ENCODE results near the gene THSD4.

THSD4 gene

DNA sequence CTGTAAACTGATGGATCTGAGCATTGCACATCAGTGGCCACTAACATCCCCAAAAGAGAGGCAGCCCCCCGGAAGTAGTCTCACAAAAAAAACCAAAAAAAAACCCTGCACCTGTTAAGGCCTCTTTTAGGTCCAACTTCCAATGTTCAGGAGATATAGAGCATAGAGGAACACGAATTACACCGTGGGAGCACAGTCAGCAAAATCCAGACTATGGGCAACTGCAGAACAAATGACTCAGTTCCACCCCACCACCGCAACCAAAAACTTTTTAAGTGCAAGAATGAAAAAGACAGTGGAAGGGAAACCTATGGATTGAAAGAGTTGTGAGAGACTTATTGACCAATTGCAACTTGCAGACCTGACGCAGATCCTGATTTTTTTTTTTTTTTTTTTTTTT, 652.9 kb downstream of the THSD4 start:
- Histone ChIP-seq H3K27me3 (replicated peaks; ENCODE audit: control insufficient read depth, insufficient read depth, low read length, poor library complexity, severe bottlenecking) (peaks cover 3% of the 10 kb centered on the region), H3K36me3 (ENCODE audit: control insufficient read depth, insufficient read depth, low read length) (no peaks in the 10 kb centered on the region), H3K4me1 (ENCODE audit: control insufficient read depth, insufficient read depth, low read length, poor library complexity, severe bottlenecking) (no peaks in the 10 kb centered on the region), H3K9me3 (ENCODE audit: control insufficient read depth, low read length) (no peaks in the 10 kb centered on the region), H3K4me3 (ENCODE audit: insufficient read depth, low read depth, low read length, poor library complexity, severe bottlenecking) (no peak overlapping the region), H3K27ac (ENCODE audit: insufficient read depth, low read length, poor library complexity, severe bottlenecking) (no peak overlapping the region)
- no peak for DNase-seq

DNA sequence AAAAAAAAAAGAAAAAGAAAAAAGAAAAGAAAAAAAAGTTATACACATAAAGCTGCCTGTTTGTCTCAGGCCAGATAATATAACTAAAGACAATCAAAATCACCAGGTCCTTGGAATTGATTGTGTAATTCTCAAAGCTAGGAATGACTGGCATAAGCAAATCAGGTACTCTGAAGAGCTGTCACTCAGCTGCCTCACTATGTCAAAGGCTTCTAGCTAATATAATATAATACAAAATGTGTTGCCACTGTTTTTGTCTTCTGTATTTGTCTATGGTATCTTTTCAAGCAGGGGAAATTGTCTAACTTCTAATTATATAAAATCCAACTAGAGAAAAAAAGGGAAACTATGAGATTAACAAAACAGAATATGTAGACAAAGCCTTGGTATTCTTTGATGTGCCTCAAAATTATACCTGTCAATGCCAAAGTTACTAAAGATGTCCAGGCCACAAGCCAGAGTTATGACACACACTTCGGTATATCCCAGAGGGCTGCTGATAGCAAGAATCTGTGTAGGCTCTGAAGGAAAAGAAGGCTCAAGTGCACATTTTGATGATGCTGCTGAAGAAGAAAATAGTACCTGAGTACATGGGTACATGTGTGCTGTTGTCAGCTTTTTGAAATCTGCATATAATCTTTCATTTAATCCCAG, 658.1 kb downstream of the THSD4 start:
- no peaks in the 10 kb centered on the region for H3K27me3 ChIP-seq (replicated peaks; ENCODE audit: control insufficient read depth, insufficient read depth, low read length, poor library complexity, severe bottlenecking)
- H3K9me3 ChIP-seq (ENCODE audit: control insufficient read depth, low read length) = no peaks in the 10 kb centered on the region
- H3K4me3 ChIP-seq (ENCODE audit: insufficient read depth, low read depth, low read length, poor library complexity, severe bottlenecking) = no peak overlapping the region
- no peaks in the 10 kb centered on the region for H3K36me3 ChIP-seq (ENCODE audit: control insufficient read depth, insufficient read depth, low read length)
- H3K27ac ChIP-seq (ENCODE audit: insufficient read depth, low read length, poor library complexity, severe bottlenecking) = no peak overlapping the region
- no peaks in the 10 kb centered on the region for H3K4me1 ChIP-seq (ENCODE audit: control insufficient read depth, insufficient read depth, low read length, poor library complexity, severe bottlenecking)
- DNase-seq = no peak

DNA sequence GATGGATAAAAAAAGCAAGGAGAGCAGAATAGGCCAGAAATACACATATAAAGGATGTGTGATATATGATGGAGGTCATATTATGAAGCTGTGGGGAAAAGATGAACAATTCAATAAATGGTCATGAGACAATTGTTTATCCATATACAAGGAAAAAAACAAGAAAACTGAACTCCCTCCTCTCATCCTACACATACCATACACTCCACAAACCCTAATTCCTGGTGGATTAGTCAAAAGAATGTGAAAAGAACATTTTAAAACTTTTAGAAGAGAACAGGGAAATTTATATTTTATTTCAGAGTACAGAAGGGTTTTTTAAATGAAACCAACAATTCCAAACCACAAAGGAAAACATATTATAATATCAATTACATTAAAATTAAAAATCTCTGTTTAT, 660.6 kb downstream of the THSD4 start:
- Histone ChIP-seq H3K36me3 (ENCODE audit: control insufficient read depth, insufficient read depth, low read length) (no peaks in the 10 kb centered on the region), H3K9me3 (ENCODE audit: control insufficient read depth, low read length) (no peaks in the 10 kb centered on the region), H3K27me3 (replicated peaks; ENCODE audit: control insufficient read depth, insufficient read depth, low read length, poor library complexity, severe bottlenecking) (no peaks in the 10 kb centered on the region), H3K4me3 (ENCODE audit: insufficient read depth, low read depth, low read length, poor library complexity, severe bottlenecking) (no peak overlapping the region), H3K4me1 (ENCODE audit: control insufficient read depth, insufficient read depth, low read length, poor library complexity, severe bottlenecking) (no peaks in the 10 kb centered on the region), H3K27ac (ENCODE audit: insufficient read depth, low read length, poor library complexity, severe bottlenecking) (no peak overlapping the region)
- DNase-seq = no peak

DNA sequence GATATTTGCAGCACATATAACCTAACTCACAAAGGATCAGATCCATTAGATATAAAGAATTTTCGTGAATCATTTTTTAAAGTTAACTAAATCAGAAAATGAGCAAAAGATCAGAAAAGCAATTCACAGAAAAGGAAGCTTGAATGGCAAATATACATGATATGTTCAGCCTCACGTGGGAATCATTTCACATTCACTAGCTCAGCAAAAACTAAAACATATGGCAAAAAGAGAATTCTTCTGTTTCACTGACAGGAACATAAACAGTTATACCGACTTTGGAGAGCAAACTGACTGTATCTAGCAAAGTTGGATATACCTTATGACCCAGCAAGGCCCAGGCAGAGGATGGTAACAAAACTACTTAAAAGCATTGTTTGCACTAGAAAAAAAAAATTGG, 661.0 kb downstream of the THSD4 start:
- H3K36me3 ChIP-seq (ENCODE audit: control insufficient read depth, insufficient read depth, low read length) = no peaks in the 10 kb centered on the region
- H3K9me3 ChIP-seq (ENCODE audit: control insufficient read depth, low read length) = no peaks in the 10 kb centered on the region
- H3K4me3 ChIP-seq (ENCODE audit: insufficient read depth, low read depth, low read length, poor library complexity, severe bottlenecking) = no peak overlapping the region
- H3K27me3 ChIP-seq (replicated peaks; ENCODE audit: control insufficient read depth, insufficient read depth, low read length, poor library complexity, severe bottlenecking) = no peaks in the 10 kb centered on the region
- no peak overlapping the region for H3K27ac ChIP-seq (ENCODE audit: insufficient read depth, low read length, poor library complexity, severe bottlenecking)
- no peak for DNase-seq
- H3K4me1 ChIP-seq (ENCODE audit: control insufficient read depth, insufficient read depth, low read length, poor library complexity, severe bottlenecking) = no peaks in the 10 kb centered on the region

DNA sequence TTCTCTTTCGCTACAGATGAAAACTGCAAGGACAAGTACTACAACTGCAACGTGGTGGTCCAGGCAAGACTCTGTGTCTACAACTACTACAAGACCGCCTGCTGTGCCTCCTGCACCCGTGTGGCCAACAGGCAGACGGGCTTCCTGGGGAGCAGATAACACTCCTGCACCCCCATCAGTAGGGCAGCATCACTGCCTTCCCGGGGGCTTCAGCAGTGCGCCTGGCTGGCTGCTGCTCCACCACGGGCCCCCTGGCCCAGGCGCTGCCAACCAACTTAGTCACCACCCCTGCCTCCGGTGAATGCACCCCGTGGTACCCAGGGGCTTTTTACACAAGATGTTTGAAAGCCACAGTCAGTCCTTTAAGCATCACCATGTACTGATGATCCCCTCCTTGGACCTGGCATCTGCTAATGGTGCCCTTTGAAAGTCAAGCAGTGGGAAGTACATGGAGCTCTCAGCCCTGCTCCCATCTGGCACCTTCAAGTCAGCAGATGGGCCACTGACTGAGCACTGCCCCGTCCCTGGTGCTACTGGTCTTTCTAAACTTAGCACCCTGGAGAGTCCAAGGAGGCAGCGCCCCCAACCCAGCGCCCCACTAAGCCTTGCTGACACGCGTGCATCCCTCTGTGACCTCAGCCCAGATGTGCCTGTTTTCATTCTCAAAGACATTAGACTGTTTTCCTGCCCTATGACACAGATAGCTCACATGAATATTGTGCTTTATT, 662.1 kb downstream of the THSD4 start:
- DNase-seq = no peak
- no peak overlapping the region for H3K27ac ChIP-seq (ENCODE audit: insufficient read depth, low read length, poor library complexity, severe bottlenecking)

DNA sequence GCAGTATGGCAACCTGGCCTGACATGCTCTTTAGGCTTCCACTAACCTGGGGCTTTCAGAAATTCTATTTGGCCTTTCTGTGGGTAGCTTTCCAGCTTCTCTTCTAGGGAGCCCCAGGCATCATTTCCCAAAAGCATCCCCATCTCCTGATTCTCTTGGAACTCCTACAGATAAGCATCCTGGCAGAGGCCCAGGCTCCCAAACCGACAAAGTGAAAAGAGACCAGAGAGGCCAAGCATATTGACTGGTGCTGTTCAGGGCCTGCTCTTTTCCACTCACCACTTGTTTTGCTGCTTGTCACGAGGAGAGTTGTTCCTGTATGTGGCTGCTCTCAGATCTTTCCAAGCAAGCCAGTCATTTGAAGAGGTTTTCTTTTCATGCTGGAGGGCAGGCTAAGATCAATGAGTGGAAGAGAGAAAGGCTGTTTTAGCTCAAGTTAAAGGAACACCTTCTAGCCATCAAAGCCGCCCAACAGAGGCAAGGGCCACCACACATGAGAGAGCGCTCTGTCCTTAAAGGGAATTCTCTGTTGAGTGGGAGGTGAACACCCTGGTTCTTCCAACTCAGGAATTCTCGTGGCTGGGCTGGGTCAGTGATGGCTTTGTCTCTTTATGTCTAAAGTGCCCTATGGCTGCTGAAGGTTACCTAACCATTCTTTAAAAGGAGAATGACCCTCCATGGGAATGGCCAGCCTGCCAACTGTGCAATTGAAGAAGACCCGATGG, 664.0 kb downstream of the THSD4 start:
- H3K36me3 ChIP-seq (ENCODE audit: control insufficient read depth, insufficient read depth, low read length) = no peaks in the 10 kb centered on the region
- no peaks in the 10 kb centered on the region for H3K27me3 ChIP-seq (replicated peaks; ENCODE audit: control insufficient read depth, insufficient read depth, low read length, poor library complexity, severe bottlenecking)
- no peak overlapping the region for H3K27ac ChIP-seq (ENCODE audit: insufficient read depth, low read length, poor library complexity, severe bottlenecking)
- no peaks in the 10 kb centered on the region for H3K9me3 ChIP-seq (ENCODE audit: control insufficient read depth, low read length)
- no peak overlapping the region for H3K4me3 ChIP-seq (ENCODE audit: insufficient read depth, low read depth, low read length, poor library complexity, severe bottlenecking)
- no peak for DNase-seq
- H3K4me1 ChIP-seq (ENCODE audit: control insufficient read depth, insufficient read depth, low read length, poor library complexity, severe bottlenecking) = no peaks in the 10 kb centered on the region

More for the DNA sequence above, 662.1 kb downstream of the THSD4 start:
- Histone ChIP-seq H3K4me3 (ENCODE audit: insufficient read depth, low read depth, low read length, poor library complexity, severe bottlenecking) (no peak overlapping the region), H3K36me3 (ENCODE audit: control insufficient read depth, insufficient read depth, low read length) (no peaks in the 10 kb centered on the region), H3K4me1 (ENCODE audit: control insufficient read depth, insufficient read depth, low read length, poor library complexity, severe bottlenecking) (no peaks in the 10 kb centered on the region), H3K27me3 (replicated peaks; ENCODE audit: control insufficient read depth, insufficient read depth, low read length, poor library complexity, severe bottlenecking) (no peaks in the 10 kb centered on the region), H3K9me3 (ENCODE audit: control insufficient read depth, low read length) (no peaks in the 10 kb centered on the region)

DNA sequence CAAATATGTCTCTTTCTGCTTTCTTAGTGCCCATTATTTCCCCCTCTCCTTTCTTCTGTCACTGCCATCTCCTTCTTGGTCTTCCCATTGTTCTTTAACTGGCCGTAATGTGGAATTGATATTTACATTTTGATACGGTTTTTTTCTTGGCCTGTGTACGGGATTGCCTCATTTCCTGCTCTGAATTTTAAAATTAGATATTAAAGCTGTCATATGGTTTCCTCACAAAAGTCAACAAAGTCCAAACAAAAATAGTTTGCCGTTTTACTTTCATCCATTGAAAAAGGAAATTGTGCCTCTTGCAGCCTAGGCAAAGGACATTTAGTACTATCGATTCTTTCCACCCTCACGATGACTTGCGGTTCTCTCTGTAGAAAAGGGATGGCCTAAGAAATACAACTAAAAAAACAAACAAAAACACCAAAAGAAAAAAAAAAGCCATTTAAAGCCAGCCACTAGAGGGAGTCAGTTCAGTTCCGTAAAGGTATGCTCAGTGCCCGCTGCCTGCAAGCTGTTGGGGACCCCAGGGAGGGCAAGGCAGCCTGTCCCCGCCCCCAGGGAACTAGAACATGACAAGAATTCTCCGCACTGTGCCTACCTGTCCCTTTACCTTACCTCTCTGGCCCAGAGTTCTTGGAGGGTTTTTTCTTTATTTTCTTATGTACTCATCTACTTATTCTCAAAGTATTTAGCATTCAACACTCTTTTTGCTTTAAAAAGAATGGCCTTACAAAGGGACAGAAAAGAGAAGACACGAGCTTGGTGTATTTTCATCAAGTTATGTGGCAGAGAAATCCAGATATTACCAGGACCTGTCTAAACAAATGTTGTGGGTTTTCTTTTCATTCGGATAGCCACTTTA, 665.1 kb downstream of the THSD4 start:
- no peaks in the 10 kb centered on the region for H3K4me1 ChIP-seq (ENCODE audit: control insufficient read depth, insufficient read depth, low read length, poor library complexity, severe bottlenecking)
- H3K36me3 ChIP-seq (ENCODE audit: control insufficient read depth, insufficient read depth, low read length) = no peaks in the 10 kb centered on the region
- H3K27me3 ChIP-seq (replicated peaks; ENCODE audit: control insufficient read depth, insufficient read depth, low read length, poor library complexity, severe bottlenecking) = no peaks in the 10 kb centered on the region
- H3K4me3 ChIP-seq (ENCODE audit: insufficient read depth, low read depth, low read length, poor library complexity, severe bottlenecking) = no peak overlapping the region
- no peaks in the 10 kb centered on the region for H3K9me3 ChIP-seq (ENCODE audit: control insufficient read depth, low read length)
- H3K27ac ChIP-seq (ENCODE audit: insufficient read depth, low read length, poor library complexity, severe bottlenecking) = no peak overlapping the region
- DNase-seq = no peak

DNA sequence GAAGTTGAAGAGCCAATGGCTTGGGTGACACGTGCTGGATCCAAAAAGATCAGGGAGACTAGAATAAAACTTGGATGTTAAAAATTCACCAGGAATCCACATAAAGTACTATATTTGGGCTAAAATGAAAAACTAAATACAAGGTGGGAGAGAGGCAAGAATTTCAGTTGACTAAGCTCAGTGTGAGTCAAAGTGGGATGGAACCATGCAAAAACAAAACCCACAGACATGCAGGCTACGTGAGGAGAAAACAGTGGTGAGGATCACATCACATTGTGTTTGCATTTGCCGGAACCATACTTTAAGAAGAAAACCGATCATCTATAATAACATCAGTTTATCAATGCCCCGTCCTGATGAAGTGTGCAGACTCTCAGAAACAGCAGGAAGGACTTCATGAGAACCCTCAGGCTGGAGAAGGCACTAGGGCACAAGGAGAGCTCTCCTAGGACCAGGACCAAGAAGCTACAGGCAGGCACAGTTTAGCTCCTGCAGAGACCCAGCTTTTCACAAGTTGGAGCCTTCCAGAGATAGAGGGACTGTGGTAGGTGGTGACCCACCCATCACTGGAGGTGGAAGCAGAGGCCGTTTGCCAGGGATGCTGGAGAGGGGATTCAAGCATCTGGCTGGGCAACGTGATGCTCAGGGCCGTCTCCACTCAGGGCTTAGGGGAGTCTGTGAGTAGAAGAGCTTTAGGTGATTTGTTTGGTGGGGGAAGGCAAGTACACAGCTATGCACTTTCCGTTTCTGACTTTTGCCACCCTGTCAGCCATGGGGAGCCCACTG, 666.1 kb downstream of the THSD4 start:
- DNase-seq = no peak
- no peaks in the 10 kb centered on the region for H3K4me1 ChIP-seq (ENCODE audit: control insufficient read depth, insufficient read depth, low read length, poor library complexity, severe bottlenecking)
- no peaks in the 10 kb centered on the region for H3K36me3 ChIP-seq (ENCODE audit: control insufficient read depth, insufficient read depth, low read length)

DNA sequence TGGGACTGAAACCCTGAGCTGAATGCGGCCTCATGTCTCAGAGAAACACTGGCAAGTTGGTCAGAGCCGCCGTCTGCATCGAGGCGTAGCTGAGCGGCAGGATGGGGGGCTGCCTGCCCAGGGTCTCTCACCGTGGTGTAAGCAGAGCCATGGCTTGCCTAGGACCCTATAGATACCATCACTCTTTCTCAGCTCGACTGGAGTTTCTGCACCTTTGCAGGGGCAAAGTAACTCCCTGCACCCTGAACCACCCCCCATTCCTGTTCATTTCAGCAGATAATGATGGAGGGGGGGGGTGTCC, 666.6 kb downstream of the THSD4 start:
- no peak for DNase-seq
- no peaks in the 10 kb centered on the region for H3K4me1 ChIP-seq (ENCODE audit: control insufficient read depth, insufficient read depth, low read length, poor library complexity, severe bottlenecking)
- H3K4me3 ChIP-seq (ENCODE audit: insufficient read depth, low read depth, low read length, poor library complexity, severe bottlenecking) = no peak overlapping the region
- no peaks in the 10 kb centered on the region for H3K9me3 ChIP-seq (ENCODE audit: control insufficient read depth, low read length)
- no peaks in the 10 kb centered on the region for H3K36me3 ChIP-seq (ENCODE audit: control insufficient read depth, insufficient read depth, low read length)
- no peak overlapping the region for H3K27ac ChIP-seq (ENCODE audit: insufficient read depth, low read length, poor library complexity, severe bottlenecking)
- H3K27me3 ChIP-seq (replicated peaks; ENCODE audit: control insufficient read depth, insufficient read depth, low read length, poor library complexity, severe bottlenecking) = no peaks in the 10 kb centered on the region

More for the DNA sequence above, 666.1 kb downstream of the THSD4 start:
- no peaks in the 10 kb centered on the region for H3K9me3 ChIP-seq (ENCODE audit: control insufficient read depth, low read length)
- no peaks in the 10 kb centered on the region for H3K27me3 ChIP-seq (replicated peaks; ENCODE audit: control insufficient read depth, insufficient read depth, low read length, poor library complexity, severe bottlenecking)
- H3K27ac ChIP-seq (ENCODE audit: insufficient read depth, low read length, poor library complexity, severe bottlenecking) = no peak overlapping the region
- H3K4me3 ChIP-seq (ENCODE audit: insufficient read depth, low read depth, low read length, poor library complexity, severe bottlenecking) = no peak overlapping the region

Data from effector memory CD4-positive, alpha-beta T cell (primary cell).